Right renal cortex interstitium (tissue), 3 donors: ENCODE results near the gene STIM2. TPM values are rescaled to one million over a fixed set of nuclear protein-coding genes. Genes with fewer than 3 reads are reported as not detected.

Experiments used
- DNase-seq, 3 donors: peaks; one replicate each; pipeline ENCODE4 v3.0.0-alpha.2; 2013; ENCODE audit warnings: low read depth in 3 of 3, low spot score in 2 of 3
- polyA plus RNA-seq, 3 donors: library from polyadenylated mRNA; unstranded; fragments of 120-200 nt; gene quantifications; one replicate each; pipeline ENCODE4 v1.2.1, GENCODE V29; 2013; ENCODE audit not compliant: insufficient read length in 3 of 3

STIM2 gene
- polyA plus RNA-seq, 3 donors, result 37.5 to 40.3 (median 38.7) TPM

- DNase-seq, result no peak
Observed at GRCh38 chr4:26996745-26997144, 136.1 kb downstream of the STIM2 start.

- DNase-seq, result no peak
Observed at GRCh38 chr4:26999689-27000088, 139.0 kb downstream of the STIM2 start.

GRCh38 chr4:27000122-27000521, 139.5 kb downstream of the STIM2 start:
- no peak for DNase-seq

GRCh38 chr4:27000820-27001219, 140.2 kb downstream of the STIM2 start:
- no peak for DNase-seq

- no peak for DNase-seq
Observed at GRCh38 chr4:27001398-27002164, 140.9 kb downstream of the STIM2 start.

- no peak for DNase-seq
Observed at GRCh38 chr4:27003642-27004113, 143.0 kb downstream of the STIM2 start.

GRCh38 chr4:27005501-27005900, 144.9 kb downstream of the STIM2 start:
- no peak for DNase-seq

GRCh38 chr4:27005905-27006590, 145.4 kb downstream of the STIM2 start:
- no peak for DNase-seq

GRCh38 chr4:27006646-27007045, 146.0 kb downstream of the STIM2 start:
- DNase-seq, result no peak

GRCh38 chr4:27007507-27007906, 146.9 kb downstream of the STIM2 start:
- no peak for DNase-seq

GRCh38 chr4:27008679-27009078, 148.0 kb downstream of the STIM2 start:
- DNase-seq, result no peak

- no peak for DNase-seq
Observed at GRCh38 chr4:27009539-27009938, 148.9 kb downstream of the STIM2 start.

GRCh38 chr4:27010334-27010940, 149.8 kb downstream of the STIM2 start:
- no peak for DNase-seq

GRCh38 chr4:27011401-27011800, 150.8 kb downstream of the STIM2 start:
- DNase-seq, result no peak

GRCh38 chr4:27013012-27013411, 152.4 kb downstream of the STIM2 start:
- no peak for DNase-seq

- no peak for DNase-seq
Observed at GRCh38 chr4:27016551-27016950, 155.9 kb downstream of the STIM2 start.

GRCh38 chr4:27017623-27018022, 157.0 kb downstream of the STIM2 start:
- no peak for DNase-seq

- no peak for DNase-seq
Observed at GRCh38 chr4:27018076-27018475, 157.4 kb downstream of the STIM2 start.

- DNase-seq, result no peak
Observed at GRCh38 chr4:27018910-27019309, 158.3 kb downstream of the STIM2 start.

GRCh38 chr4:27019766-27020165, 159.1 kb downstream of the STIM2 start:
- DNase-seq, result no peak

GRCh38 chr4:27020203-27020602, 159.6 kb downstream of the STIM2 start:
- no peak for DNase-seq

- DNase-seq, result no peak
Observed at GRCh38 chr4:27020603-27021002, 160.0 kb downstream of the STIM2 start.
